ENCODE data around the gene GLI3. TPM values are rescaled to one million over a fixed set of nuclear protein-coding genes. Genes with fewer than 3 reads are reported as not detected.

Gene GLI3
- polyA plus RNA-seq, 2 of the 4 experiments (the other 2 are of a cell fraction), result 0.09 TPM; not detected in 1

DNA sequence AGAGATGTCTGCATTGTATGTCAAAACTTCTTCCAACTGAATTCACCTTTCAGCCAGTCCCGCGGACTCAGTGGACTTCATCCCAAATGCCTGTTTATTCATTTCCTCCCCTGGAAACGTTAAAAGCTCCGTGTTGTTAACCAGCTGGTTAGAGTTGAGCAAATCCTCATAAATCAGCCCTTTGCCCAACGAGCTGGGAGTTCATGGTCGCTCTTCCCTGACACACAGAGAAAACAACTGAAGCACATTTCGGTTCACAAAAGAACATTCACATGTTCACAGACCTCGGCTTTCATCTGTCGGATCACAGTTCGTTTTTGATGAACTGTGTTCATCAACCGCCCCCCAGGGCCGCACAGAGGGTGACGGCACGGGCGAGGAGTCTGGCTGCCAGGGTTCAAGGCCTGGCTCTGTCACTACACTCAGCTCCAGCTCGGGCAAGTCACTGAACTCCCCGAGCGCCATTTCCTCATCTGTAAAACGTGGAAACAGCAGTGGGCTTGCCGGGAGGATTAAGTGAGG, 62.6 kb downstream of the GLI3 start:
- no peak overlapping the region for H3K27ac ChIP-seq
- no peak overlapping the region for H3K4me3 ChIP-seq
- no peak for ATAC-seq
- H3K4me1 ChIP-seq, result no peaks in the 10 kb centered on the region
- no peaks in the 10 kb centered on the region for H3K9me3 ChIP-seq
- POLR2A ChIA-PET, result no interaction called here
- CTCF ChIA-PET, result no interaction called here
- TF ChIP-seq SMC3 (IDR thresholded peaks at IDR 0.05), result no peak
- TF ChIP-seq NFE2L2 (conservative IDR thresholded peaks at IDR 0.05; ENCODE audit: low read length), result no peak
- TF ChIP-seq NPAS2 (CRISPR knock-in tag; IDR thresholded peaks at IDR 0.05; ENCODE audit: borderline replicate concordance), result no peak
- TF ChIP-seq CEBPB (IDR thresholded peaks at IDR 0.05), result no peak
- no peak for TF ChIP-seq GATA3 (IDR thresholded peaks at IDR 0.05; ENCODE audit: borderline replicate concordance)
- TF ChIP-seq RAD21 (conservative IDR thresholded peaks at IDR 0.05 in 1 of 2, IDR thresholded peaks at IDR 0.05 in 1 of 2), result no peak
- TF ChIP-seq RARB (CRISPR knock-in tag; IDR thresholded peaks at IDR 0.05), result no peak
- TF ChIP-seq, protein P1, sequence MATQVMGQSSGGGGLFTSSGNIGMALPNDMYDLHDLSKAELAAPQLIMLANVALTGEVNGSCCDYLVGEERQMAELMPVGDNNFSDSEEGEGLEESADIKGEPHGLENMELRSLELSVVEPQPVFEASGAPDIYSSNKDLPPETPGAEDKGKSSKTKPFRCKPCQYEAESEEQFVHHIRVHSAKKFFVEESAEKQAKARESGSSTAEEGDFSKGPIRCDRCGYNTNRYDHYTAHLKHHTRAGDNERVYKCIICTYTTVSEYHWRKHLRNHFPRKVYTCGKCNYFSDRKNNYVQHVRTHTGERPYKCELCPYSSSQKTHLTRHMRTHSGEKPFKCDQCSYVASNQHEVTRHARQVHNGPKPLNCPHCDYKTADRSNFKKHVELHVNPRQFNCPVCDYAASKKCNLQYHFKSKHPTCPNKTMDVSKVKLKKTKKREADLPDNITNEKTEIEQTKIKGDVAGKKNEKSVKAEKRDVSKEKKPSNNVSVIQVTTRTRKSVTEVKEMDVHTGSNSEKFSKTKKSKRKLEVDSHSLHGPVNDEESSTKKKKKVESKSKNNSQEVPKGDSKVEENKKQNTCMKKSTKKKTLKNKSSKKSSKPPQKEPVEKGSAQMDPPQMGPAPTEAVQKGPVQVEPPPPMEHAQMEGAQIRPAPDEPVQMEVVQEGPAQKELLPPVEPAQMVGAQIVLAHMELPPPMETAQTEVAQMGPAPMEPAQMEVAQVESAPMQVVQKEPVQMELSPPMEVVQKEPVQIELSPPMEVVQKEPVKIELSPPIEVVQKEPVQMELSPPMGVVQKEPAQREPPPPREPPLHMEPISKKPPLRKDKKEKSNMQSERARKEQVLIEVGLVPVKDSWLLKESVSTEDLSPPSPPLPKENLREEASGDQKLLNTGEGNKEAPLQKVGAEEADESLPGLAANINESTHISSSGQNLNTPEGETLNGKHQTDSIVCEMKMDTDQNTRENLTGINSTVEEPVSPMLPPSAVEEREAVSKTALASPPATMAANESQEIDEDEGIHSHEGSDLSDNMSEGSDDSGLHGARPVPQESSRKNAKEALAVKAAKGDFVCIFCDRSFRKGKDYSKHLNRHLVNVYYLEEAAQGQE (IDR thresholded peaks at IDR 0.05), result no peak
- no peak for TF ChIP-seq KDM1A (IDR thresholded peaks at IDR 0.05; ENCODE audit: low read depth)
- no peak for TF ChIP-seq BHLHE40 (IDR thresholded peaks at IDR 0.05; ENCODE audit: low read depth, low read length)
- TF ChIP-seq KDM5A (IDR thresholded peaks at IDR 0.05), result no peak
- 59% methylated on average over 20 of the region's 20 CpGs for WGBS (ENCODE audit: missing lambda C conversion rate)
- no peak for FAIRE-seq
- no peak for DNase-seq (ENCODE audit: low read depth in 1 of 2, low spot score in 1 of 2)
- no peak overlapping the region for H3K4me2 ChIP-seq

DNA sequence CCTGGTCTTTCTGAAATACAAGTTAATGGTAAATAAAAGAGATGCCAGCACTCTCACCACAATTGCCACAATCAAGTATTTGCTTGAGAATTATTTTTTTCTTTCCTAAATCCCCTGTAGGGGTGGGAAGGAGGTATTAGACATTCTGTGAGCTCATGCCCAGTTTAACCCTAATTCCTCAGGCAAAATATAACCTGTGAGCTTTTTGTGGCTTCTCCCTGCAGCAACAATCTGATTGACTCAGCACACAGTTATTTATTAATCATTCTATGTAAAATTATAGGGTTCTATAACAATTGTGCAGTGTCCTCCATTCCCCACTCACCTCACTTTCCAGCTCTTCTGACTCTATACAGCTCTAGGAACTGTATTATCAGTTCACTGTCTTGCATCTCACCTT, 66.3 kb downstream of the GLI3 start:
- Histone ChIP-seq H3K4me2 (no peak overlapping the region), H3K9me3 (no peaks in the 10 kb centered on the region), H3K4me1 (peaks cover 14% of the 10 kb centered on the region), H3K27ac (no peak overlapping the region), H3K4me3 (no peak overlapping the region)
- CTCF ChIA-PET, result no interaction called here
- ATAC-seq (no peak), DNase-seq (ENCODE audit: low read depth in 1 of 2, low spot score in 1 of 2) (no peak), FAIRE-seq (no peak)
- TF ChIP-seq HEYL (CRISPR knock-in tag; IDR thresholded peaks at IDR 0.05), result no peak
- no peak for TF ChIP-seq GATA3 (IDR thresholded peaks at IDR 0.05; ENCODE audit: borderline replicate concordance)
- no peak for TF ChIP-seq POLR2AphosphoS2 (conservative IDR thresholded peaks at IDR 0.05; ENCODE audit: low read length)
- no peak for TF ChIP-seq JUN (IDR thresholded peaks at IDR 0.05)
- TF ChIP-seq, protein P2, sequence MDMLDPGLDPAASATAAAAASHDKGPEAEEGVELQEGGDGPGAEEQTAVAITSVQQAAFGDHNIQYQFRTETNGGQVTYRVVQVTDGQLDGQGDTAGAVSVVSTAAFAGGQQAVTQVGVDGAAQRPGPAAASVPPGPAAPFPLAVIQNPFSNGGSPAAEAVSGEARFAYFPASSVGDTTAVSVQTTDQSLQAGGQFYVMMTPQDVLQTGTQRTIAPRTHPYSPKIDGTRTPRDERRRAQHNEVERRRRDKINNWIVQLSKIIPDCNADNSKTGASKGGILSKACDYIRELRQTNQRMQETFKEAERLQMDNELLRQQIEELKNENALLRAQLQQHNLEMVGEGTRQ (IDR thresholded peaks at IDR 0.05), result no peak
- no peak for TF ChIP-seq CBX2 (IDR thresholded peaks at IDR 0.05; ENCODE audit: borderline replicate concordance, low read depth)
- TF ChIP-seq, protein P3, sequence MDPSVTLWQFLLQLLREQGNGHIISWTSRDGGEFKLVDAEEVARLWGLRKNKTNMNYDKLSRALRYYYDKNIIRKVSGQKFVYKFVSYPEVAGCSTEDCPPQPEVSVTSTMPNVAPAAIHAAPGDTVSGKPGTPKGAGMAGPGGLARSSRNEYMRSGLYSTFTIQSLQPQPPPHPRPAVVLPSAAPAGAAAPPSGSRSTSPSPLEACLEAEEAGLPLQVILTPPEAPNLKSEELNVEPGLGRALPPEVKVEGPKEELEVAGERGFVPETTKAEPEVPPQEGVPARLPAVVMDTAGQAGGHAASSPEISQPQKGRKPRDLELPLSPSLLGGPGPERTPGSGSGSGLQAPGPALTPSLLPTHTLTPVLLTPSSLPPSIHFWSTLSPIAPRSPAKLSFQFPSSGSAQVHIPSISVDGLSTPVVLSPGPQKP (IDR thresholded peaks at IDR 0.05; ENCODE audit: low read depth, low read length), result no peak
- no peak for TF ChIP-seq TP53 (CRISPR knock-in tag; IDR thresholded peaks at IDR 0.05)
- TF ChIP-seq NPAS2 (CRISPR knock-in tag; IDR thresholded peaks at IDR 0.05; ENCODE audit: borderline replicate concordance), result no peak
- no peak for TF ChIP-seq EHMT2 (IDR thresholded peaks at IDR 0.05; ENCODE audit: low read depth)
- POLR2A ChIA-PET, result no interaction called here

DNA sequence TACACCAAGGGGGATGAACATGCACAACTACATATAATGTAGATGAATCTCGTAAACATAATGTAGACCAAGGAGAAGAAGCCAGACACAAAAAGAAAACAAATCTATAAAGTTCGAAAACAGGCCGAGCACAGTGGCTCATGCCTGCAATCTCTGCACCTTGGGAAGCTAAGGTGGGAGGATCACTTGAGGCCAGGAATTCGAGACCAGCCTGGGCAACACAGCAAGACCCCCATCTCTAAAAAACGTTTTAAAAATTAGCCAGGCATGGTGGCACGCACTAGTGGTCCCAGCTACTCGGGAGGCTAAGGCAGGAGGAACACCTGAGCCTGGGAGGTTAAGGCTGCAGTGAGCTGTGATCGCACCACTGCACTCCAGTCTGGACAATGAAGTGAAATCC, 68.5 kb downstream of the GLI3 start:
- H3K4me2 ChIP-seq, result no peak overlapping the region
- no peak overlapping the region for H3K27ac ChIP-seq
- DNase-seq (ENCODE audit: low read depth in 1 of 2, low spot score in 1 of 2) (no peak), FAIRE-seq (no peak), ATAC-seq (no peak)
- CTCF ChIA-PET, result interaction anchor here (1.0 kb wide), 1 partner anchor 10 kb away, joined by 3 read pairs; no protein-coding TSS in a partner anchor
- POLR2A ChIA-PET, result no interaction called here
- no peak overlapping the region for H3K4me3 ChIP-seq
- H3K4me1 ChIP-seq, result peaks cover 14% of the 10 kb centered on the region
- no peaks in the 10 kb centered on the region for H3K9me3 ChIP-seq
- 53% methylated on average over 8 of the region's 8 CpGs for WGBS (ENCODE audit: missing lambda C conversion rate)
- TF ChIP-seq, protein P4, sequence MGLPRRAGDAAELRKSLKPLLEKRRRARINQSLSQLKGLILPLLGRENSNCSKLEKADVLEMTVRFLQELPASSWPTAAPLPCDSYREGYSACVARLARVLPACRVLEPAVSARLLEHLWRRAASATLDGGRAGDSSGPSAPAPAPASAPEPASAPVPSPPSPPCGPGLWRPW (IDR thresholded peaks at IDR 0.05), result no peak
- TF ChIP-seq EP300 (IDR thresholded peaks at IDR 0.05) (no peak), ESRRA (IDR thresholded peaks at IDR 0.05; ENCODE audit: borderline replicate concordance, low read length) (no peak), SREBF2 (IDR thresholded peaks at IDR 0.05) (no peak), KDM1A (IDR thresholded peaks at IDR 0.05; ENCODE audit: low read depth) (no peak), PHF8 (IDR thresholded peaks at IDR 0.05; ENCODE audit: borderline replicate concordance, low read depth) (no peak), MAZ (IDR thresholded peaks at IDR 0.05; ENCODE audit: borderline replicate concordance, low read depth, low read length) (no peak)
- TF ChIP-seq, protein P5, sequence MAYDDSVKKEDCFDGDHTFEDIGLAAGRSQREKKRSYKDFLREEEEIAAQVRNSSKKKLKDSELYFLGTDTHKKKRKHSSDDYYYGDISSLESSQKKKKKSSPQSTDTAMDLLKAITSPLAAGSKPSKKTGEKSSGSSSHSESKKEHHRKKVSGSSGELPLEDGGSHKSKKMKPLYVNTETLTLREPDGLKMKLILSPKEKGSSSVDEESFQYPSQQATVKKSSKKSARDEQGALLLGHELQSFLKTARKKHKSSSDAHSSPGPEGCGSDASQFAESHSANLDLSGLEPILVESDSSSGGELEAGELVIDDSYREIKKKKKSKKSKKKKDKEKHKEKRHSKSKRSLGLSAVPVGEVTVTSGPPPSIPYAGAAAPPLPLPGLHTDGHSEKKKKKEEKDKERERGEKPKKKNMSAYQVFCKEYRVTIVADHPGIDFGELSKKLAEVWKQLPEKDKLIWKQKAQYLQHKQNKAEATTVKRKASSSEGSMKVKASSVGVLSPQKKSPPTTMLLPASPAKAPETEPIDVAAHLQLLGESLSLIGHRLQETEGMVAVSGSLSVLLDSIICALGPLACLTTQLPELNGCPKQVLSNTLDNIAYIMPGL (CRISPR knock-in tag; IDR thresholded peaks at IDR 0.05; ENCODE audit: borderline replicate concordance), result no peak
- TF ChIP-seq, protein P2 (IDR thresholded peaks at IDR 0.05), result no peak
